OCI-LY1 (cell line): Measurements from ENCODE around the gene CYP4F12.

Experiments
- H2AFZ ChIP-seq: fragments of 200-600 bp; sonication (generic), shearing (Covaris generic); 2 replicates; pipeline ENCODE4 v1.6.0; 2014; ENCODE audit warnings: antibody characterized with exemption, mild to moderate bottlenecking, low read length
- H3F3A ChIP-seq: fragments of 200-600 bp; sonication (generic), shearing (Covaris generic); 2 replicates; pipeline ENCODE4 v1.6.0; 2014; ENCODE audit warnings: mild to moderate bottlenecking, antibody characterized with exemption, low read length, moderate library complexity; ENCODE audit not compliant: insufficient read depth
- H3K27ac ChIP-seq: fragments of 200-600 bp; sonication (generic); 2 replicates; pipeline ENCODE4 v1.5.1; 2014; ENCODE audit warnings: low read length, mixed run types, mild to moderate bottlenecking, low read depth; ENCODE audit not compliant: poor library complexity, severe bottlenecking
- H3K27me3 ChIP-seq: fragments of 200-600 bp; sonication (generic); 2 replicates; pipeline ENCODE4 v1.6.0; 2014; ENCODE audit warnings: antibody characterized with exemption, mild to moderate bottlenecking, low read length, moderate library complexity; ENCODE audit not compliant: insufficient read depth
- H3K36me3 ChIP-seq: fragments of 200-600 bp; sonication (generic); 2 replicates; pipeline ENCODE4 v1.6.1; 2014; ENCODE audit warnings: mild to moderate bottlenecking, antibody characterized with exemption, low read length, moderate library complexity, mixed read lengths; ENCODE audit not compliant: insufficient read depth
- H3K4me1 ChIP-seq: fragments of 200-600 bp; sonication (generic); 2 replicates; pipeline ENCODE4 v1.5.1; 2014; ENCODE audit warnings: mild to moderate bottlenecking, low read length, moderate library complexity; ENCODE audit not compliant: insufficient read depth, severe bottlenecking
- H3K4me2 ChIP-seq: fragments of 200-600 bp; sonication (generic), shearing (Covaris generic); 2 replicates; pipeline ENCODE4 v1.6.1; 2014; ENCODE audit warnings: low read length
- H3K4me3 ChIP-seq: fragments of 200-600 bp; sonication (generic); 2 replicates; pipeline ENCODE4 v1.5.1; 2014; ENCODE audit warnings: low read length, low read depth, mild to moderate bottlenecking, mixed read lengths; ENCODE audit not compliant: poor library complexity, severe bottlenecking
- H3K79me2 ChIP-seq: fragments of 200-600 bp; shearing (Covaris generic); 2 replicates; pipeline ENCODE4 v1.6.1; 2016; ENCODE audit warnings: mixed run types, low read length, mixed read lengths; ENCODE audit not compliant: insufficient read depth
- H3K9ac ChIP-seq: fragments of 200-600 bp; sonication (generic), shearing (Covaris generic); 2 replicates; pipeline ENCODE4 v1.6.1; 2014; ENCODE audit warnings: mild to moderate bottlenecking, low read length, mixed read lengths
- H3K9me2 ChIP-seq: fragments of 200-600 bp; sonication (generic), shearing (Covaris generic); 2 replicates; pipeline ENCODE4 v1.6.1; 2014; ENCODE audit warnings: low read depth, mild to moderate bottlenecking, low read length, mixed read lengths
- H3K9me3 ChIP-seq: fragments of 200-600 bp; shearing (Covaris generic); 2 replicates; pipeline ENCODE4 v1.6.1; 2014; ENCODE audit warnings: low read length, mixed read lengths
- H4K20me1 ChIP-seq: fragments of 200-600 bp; sonication (generic), shearing (Covaris generic); 2 replicates; pipeline ENCODE4 v1.6.0; 2016; ENCODE audit warnings: mild to moderate bottlenecking, low read length; ENCODE audit not compliant: insufficient read depth
- CTCF ChIP-seq: fragments of 200-600 bp; sonication (generic), shearing (Covaris generic); IDR thresholded peaks from 2 replicates; pipeline ENCODE4 v1.5.1; 2017; ENCODE audit warnings: mild to moderate bottlenecking, antibody characterized with exemption, low read length, moderate library complexity, mixed read lengths
- EZH2 ChIP-seq: fragments of 200-600 bp; sonication (generic), shearing (Covaris generic); IDR thresholded peaks from 2 replicates; pipeline ENCODE4 v1.8.0; 2017; ENCODE audit warnings: borderline replicate concordance, mixed run types, mild to moderate bottlenecking, antibody characterized with exemption, low read length, moderate library complexity, mixed read lengths

The CYP4F12 gene

DNA sequence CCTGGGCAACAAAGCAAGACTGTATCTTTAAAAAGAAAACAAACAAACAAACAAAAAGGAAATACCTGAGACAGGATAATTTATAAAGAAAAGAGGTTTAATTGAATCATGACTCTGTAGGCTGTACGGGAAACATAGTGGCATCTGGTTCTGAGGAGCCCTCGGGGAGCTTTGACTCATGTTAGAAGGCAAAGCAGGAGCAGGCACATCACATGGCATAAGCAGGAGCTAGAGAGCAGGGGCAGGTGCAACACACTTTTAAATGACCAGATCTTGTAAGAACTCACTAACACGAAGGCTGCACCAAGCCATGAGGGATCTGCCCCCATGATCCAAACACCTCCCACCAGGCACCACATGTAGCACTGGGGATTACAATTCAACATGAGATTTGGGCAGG is 41.8 kb downstream of the CYP4F12 start:
- no peaks in the 10 kb centered on the region for H3F3A ChIP-seq
- no peaks in the 10 kb centered on the region for H3K27me3 ChIP-seq
- no peak overlapping the region for H3K27ac ChIP-seq
- H4K20me1 ChIP-seq: no peaks in the 10 kb centered on the region
- no peak overlapping the region for H3K4me2 ChIP-seq
- no peaks in the 10 kb centered on the region for H3K9me2 ChIP-seq
- no peaks in the 10 kb centered on the region for H3K9me3 ChIP-seq
- TF ChIP-seq EZH2: no peak
- no peak for TF ChIP-seq CTCF
- H2AFZ ChIP-seq: no peak overlapping the region
- no peaks in the 10 kb centered on the region for H3K36me3 ChIP-seq
- no peak overlapping the region for H3K9ac ChIP-seq
- H3K4me3 ChIP-seq: no peak overlapping the region
- no peaks in the 10 kb centered on the region for H3K4me1 ChIP-seq
- H3K79me2 ChIP-seq: no peaks in the 10 kb centered on the region

- Histone ChIP-seq H3F3A (no peaks in the 10 kb centered on the region), H3K79me2 (no peaks in the 10 kb centered on the region), H3K27ac (no peak overlapping the region), H4K20me1 (no peaks in the 10 kb centered on the region), H3K4me1 (no peaks in the 10 kb centered on the region), H3K4me2 (no peak overlapping the region), H3K27me3 (no peaks in the 10 kb centered on the region), H3K9me2 (no peaks in the 10 kb centered on the region), H3K4me3 (no peak overlapping the region), H3K9ac (no peak overlapping the region), H2AFZ (no peak overlapping the region), H3K36me3 (no peaks in the 10 kb centered on the region), H3K9me3 (no peaks in the 10 kb centered on the region)
- TF ChIP-seq CTCF (no peak), EZH2 (no peak)
These were observed 42.8 kb downstream of the CYP4F12 start for GRCh38 chr19:15715642-15716041.

DNA sequence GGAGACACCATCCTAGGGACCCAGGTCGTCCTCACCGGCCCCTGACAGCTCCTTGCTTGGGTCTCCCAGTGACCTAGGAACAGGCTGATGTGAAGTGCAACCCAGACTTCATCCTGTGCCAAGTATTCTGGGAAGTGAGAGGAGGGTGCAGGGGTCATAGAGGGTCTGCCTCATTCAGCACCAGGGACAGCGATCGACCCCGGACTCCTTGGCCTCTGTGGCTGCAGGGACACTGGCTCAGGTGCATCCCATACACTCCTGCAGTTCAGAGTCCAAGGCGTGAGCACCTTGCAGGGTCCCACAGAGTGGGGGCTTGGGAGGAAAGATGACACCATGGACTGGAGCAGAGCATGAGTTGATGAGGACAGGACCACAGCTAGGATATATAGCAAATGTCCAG is 44.9 kb downstream of the CYP4F12 start:
- no peaks in the 10 kb centered on the region for H3K9me3 ChIP-seq

More for the DNA sequence above, 44.9 kb downstream of the CYP4F12 start:
- Histone ChIP-seq H3K9me2 (no peaks in the 10 kb centered on the region), H3K36me3 (no peaks in the 10 kb centered on the region), H3K27ac (no peak overlapping the region), H3K4me3 (no peak overlapping the region), H3K27me3 (no peaks in the 10 kb centered on the region), H2AFZ (no peak overlapping the region), H3F3A (no peaks in the 10 kb centered on the region), H3K9ac (no peak overlapping the region), H3K4me2 (no peak overlapping the region), H4K20me1 (no peaks in the 10 kb centered on the region), H3K4me1 (no peaks in the 10 kb centered on the region), H3K79me2 (no peaks in the 10 kb centered on the region)
- no peak for TF ChIP-seq EZH2
- TF ChIP-seq CTCF: no peak
